ENCODE data around the gene KLK11. TPM values are rescaled to one million over a fixed set of nuclear protein-coding genes. Genes with fewer than 3 reads are reported as not detected.

KLK11 gene
- total and polyA plus RNA-seq, 4 experiments from 2014 or later = not detected

- no peak overlapping the region for H3K4me3 Mint-ChIP-seq
- H3K4me1 Mint-ChIP-seq = peaks cover 4 to 7% (median 5%) of the 10 kb centered on the region in 4 donors
- CTCF ChIA-PET (ENCODE audit: partially characterized antibody) = no interaction called here
- Histone ChIP-seq H3K36me3 (ENCODE audit: insufficient read depth, low read length) (no peaks in the 10 kb centered on the region), H3K27me3 (ENCODE audit: insufficient read depth, low read length) (peaks cover 5% of the 10 kb centered on the region), H3K27ac (ENCODE audit: low read depth, low read length) (no peak overlapping the region), H3K9me3 (ENCODE audit: control insufficient read depth in 1 of 2, low read length in 2 of 2) (no peaks in the 10 kb centered on the region), H3K4me1 (ENCODE audit: insufficient read depth, low read length) (no peaks in the 10 kb centered on the region), H3K4me3 (ENCODE audit: low read length in 2 of 2) (no peak overlapping the region)
- no peak for DNase-seq
- peaks cover 20 to 33% of the 10 kb centered on the region in 2 donors for H3K27me3 Mint-ChIP-seq
- POLR2A ChIA-PET (ENCODE audit: partially characterized antibody) = no interaction called here
- no peaks in the 10 kb centered on the region for H3K36me3 Mint-ChIP-seq
- intact Hi-C loops (cut with micrococcal nuclease) = no loop called here
- H3K9me3 Mint-ChIP-seq = peaks cover 0 to 2% (median 0%) of the 10 kb centered on the region in 8 donors
- H3K27ac Mint-ChIP-seq = no peak overlapping the region
These were observed 2.5 kb downstream of the KLK11 start for GRCh38 chr19:51023946-51024345.

GRCh38 chr19:51022526-51022925 is 3.9 kb downstream of the KLK11 start:
- intact Hi-C loops (cut with micrococcal nuclease) = no loop called here
- peaks cover 6% of the 10 kb centered on the region for H3K27me3 ChIP-seq (ENCODE audit: insufficient read depth, low read length)
- POLR2A ChIA-PET (ENCODE audit: partially characterized antibody) = no interaction called here
- no peaks in the 10 kb centered on the region for H3K36me3 Mint-ChIP-seq
- H3K36me3 ChIP-seq (ENCODE audit: insufficient read depth, low read length) = no peaks in the 10 kb centered on the region
- no peak overlapping the region for H3K4me3 Mint-ChIP-seq
- H3K27ac ChIP-seq (ENCODE audit: low read depth, low read length) = no peak overlapping the region
- H3K4me1 ChIP-seq (ENCODE audit: insufficient read depth, low read length) = no peaks in the 10 kb centered on the region
- no peak for DNase-seq
- no peak overlapping the region for H3K4me3 ChIP-seq (ENCODE audit: low read length in 2 of 2)
- CTCF ChIA-PET (ENCODE audit: partially characterized antibody) = no interaction called here
- H3K27ac Mint-ChIP-seq = no peak overlapping the region
- H3K27me3 Mint-ChIP-seq = peaks cover 27 to 34% of the 10 kb centered on the region in 2 donors
- H3K9me3 Mint-ChIP-seq = peaks cover 0 to 6% (median 0%) of the 10 kb centered on the region in 8 donors
- H3K4me1 Mint-ChIP-seq = peaks cover 7 to 18% (median 8%) of the 10 kb centered on the region in 4 donors
- H3K9me3 ChIP-seq (ENCODE audit: control insufficient read depth in 1 of 2, low read length in 2 of 2) = no peaks in the 10 kb centered on the region

- Histone ChIP-seq H3K4me1 (ENCODE audit: insufficient read depth, low read length) (no peaks in the 10 kb centered on the region), H3K4me3 (ENCODE audit: low read length in 2 of 2) (no peak overlapping the region), H3K9me3 (ENCODE audit: control insufficient read depth in 1 of 2, low read length in 2 of 2) (no peaks in the 10 kb centered on the region), H3K36me3 (ENCODE audit: insufficient read depth, low read length) (no peaks in the 10 kb centered on the region), H3K27me3 (ENCODE audit: insufficient read depth, low read length) (peaks cover 14% of the 10 kb centered on the region), H3K27ac (ENCODE audit: low read depth, low read length) (no peak overlapping the region)
- ChIA-PET POLR2A (ENCODE audit: partially characterized antibody) (no interaction called here), CTCF (ENCODE audit: partially characterized antibody) (interaction anchor here (0.8 to 1.6 kb wide), 3 partner anchors 18 to 75 kb away, joined by 3 to 6 read pairs (median 3); no protein-coding TSS in a partner anchor)
- intact Hi-C loops (cut with micrococcal nuclease) = loop anchor here (2.0 kb wide), 1 partner anchor 76 kb away; no protein-coding TSS in a partner anchor
- no peak overlapping the region for H3K27ac Mint-ChIP-seq
- H3K27me3 Mint-ChIP-seq = peaks cover 33 to 35% of the 10 kb centered on the region in 2 donors
- no peaks in the 10 kb centered on the region for H3K36me3 Mint-ChIP-seq
- peaks cover 7 to 24% (median 11%) of the 10 kb centered on the region in 4 donors for H3K4me1 Mint-ChIP-seq
- DNase-seq = peak in 4 of 5 donors; percentile 8 to 20 (median 13)
- H3K9me3 Mint-ChIP-seq = peaks cover 0 to 6% (median 0%) of the 10 kb centered on the region in 8 donors
- H3K4me3 Mint-ChIP-seq = no peak overlapping the region
These were observed 5.3 kb downstream of the KLK11 start for GRCh38 chr19:51020988-51021651.

DNA sequence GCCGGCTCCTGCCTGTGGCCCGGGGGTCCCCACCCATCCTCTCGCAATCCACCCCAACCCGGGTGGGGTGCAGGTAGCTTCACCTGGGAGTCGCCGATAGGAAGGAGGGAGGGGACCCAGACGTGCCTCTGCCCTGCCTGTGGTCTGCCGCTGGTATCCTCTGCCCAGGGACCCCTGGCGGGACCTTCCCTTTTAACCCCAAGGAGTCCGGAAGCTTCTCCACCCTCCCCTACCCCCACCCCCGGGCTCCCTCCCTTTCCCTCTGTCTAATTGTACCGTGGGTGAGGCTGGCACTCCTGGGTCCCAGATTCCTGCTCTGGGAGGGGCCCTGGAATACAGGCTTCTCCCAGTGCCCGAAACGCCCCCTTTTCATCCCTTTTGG is 6.9 kb downstream of the KLK11 start, which contains the start of gene KLK10:
TSS of gene KLK10 (minus strand) at position 166 of the 382 bp plus-strand sequence. CDS start 579 bp downstream, outside the sequence.
- Mint-ChIP-seq H3K4me3 (peak within 1 kb of the TSS in 5 of 8 donors; percentile 15 to 81 (median 52)), H3K9me3 (peaks cover 0 to 7% (median 0%) of the 10 kb centered on the region in 8 donors), H3K36me3 (no peaks in the 10 kb centered on the region), H3K4me1 (peaks cover 7 to 24% (median 11%) of the 10 kb centered on the region in 4 donors), H3K27me3 (peaks cover 36 to 43% of the 10 kb centered on the region in 2 donors), H3K27ac (peak within 1 kb of the TSS in 1 of 7 donors; percentile 41)
- no peaks in the 10 kb centered on the region for H3K36me3 ChIP-seq (ENCODE audit: insufficient read depth, low read length)
- H3K27ac ChIP-seq (ENCODE audit: low read depth, low read length) = no peak within 1 kb of the TSS
- no peak for DNase-seq
- ChIA-PET CTCF (ENCODE audit: partially characterized antibody) (no interaction called here), POLR2A (ENCODE audit: partially characterized antibody) (no interaction called here)
- intact Hi-C loops (cut with micrococcal nuclease) = no loop called here
- H3K4me3 ChIP-seq (ENCODE audit: low read length in 2 of 2) = no peak within 1 kb of the TSS
- H3K4me1 ChIP-seq (ENCODE audit: insufficient read depth, low read length) = no peaks in the 10 kb centered on the region
- H3K27me3 ChIP-seq (ENCODE audit: insufficient read depth, low read length) = peaks cover 14% of the 10 kb centered on the region
- no peaks in the 10 kb centered on the region for H3K9me3 ChIP-seq (ENCODE audit: control insufficient read depth in 1 of 2, low read length in 2 of 2)

GRCh38 chr19:51018745-51019543 is 7.5 kb downstream of the KLK11 start:
- Mint-ChIP-seq H3K9me3 (peaks cover 0 to 7% (median 0%) of the 10 kb centered on the region in 8 donors), H3K4me1 (peaks cover 7 to 24% (median 11%) of the 10 kb centered on the region in 4 donors), H3K4me3 (peak overlapping the region in 5 of 8 donors; percentile 15 to 81 (median 52)), H3K27ac (no peak overlapping the region), H3K36me3 (no peaks in the 10 kb centered on the region), H3K27me3 (peaks cover 41 to 49% of the 10 kb centered on the region in 2 donors)
- H3K9me3 ChIP-seq (ENCODE audit: control insufficient read depth in 1 of 2, low read length in 2 of 2) = no peaks in the 10 kb centered on the region
- H3K27me3 ChIP-seq (ENCODE audit: insufficient read depth, low read length) = peaks cover 14% of the 10 kb centered on the region
- CTCF ChIA-PET (ENCODE audit: partially characterized antibody) = no interaction called here
- no peak for DNase-seq
- no peak overlapping the region for H3K4me3 ChIP-seq (ENCODE audit: low read length in 2 of 2)
- intact Hi-C loops (cut with micrococcal nuclease) = no loop called here
- H3K27ac ChIP-seq (ENCODE audit: low read depth, low read length) = no peak overlapping the region
- H3K36me3 ChIP-seq (ENCODE audit: insufficient read depth, low read length) = no peaks in the 10 kb centered on the region
- POLR2A ChIA-PET (ENCODE audit: partially characterized antibody) = no interaction called here
- no peaks in the 10 kb centered on the region for H3K4me1 ChIP-seq (ENCODE audit: insufficient read depth, low read length)

DNA sequence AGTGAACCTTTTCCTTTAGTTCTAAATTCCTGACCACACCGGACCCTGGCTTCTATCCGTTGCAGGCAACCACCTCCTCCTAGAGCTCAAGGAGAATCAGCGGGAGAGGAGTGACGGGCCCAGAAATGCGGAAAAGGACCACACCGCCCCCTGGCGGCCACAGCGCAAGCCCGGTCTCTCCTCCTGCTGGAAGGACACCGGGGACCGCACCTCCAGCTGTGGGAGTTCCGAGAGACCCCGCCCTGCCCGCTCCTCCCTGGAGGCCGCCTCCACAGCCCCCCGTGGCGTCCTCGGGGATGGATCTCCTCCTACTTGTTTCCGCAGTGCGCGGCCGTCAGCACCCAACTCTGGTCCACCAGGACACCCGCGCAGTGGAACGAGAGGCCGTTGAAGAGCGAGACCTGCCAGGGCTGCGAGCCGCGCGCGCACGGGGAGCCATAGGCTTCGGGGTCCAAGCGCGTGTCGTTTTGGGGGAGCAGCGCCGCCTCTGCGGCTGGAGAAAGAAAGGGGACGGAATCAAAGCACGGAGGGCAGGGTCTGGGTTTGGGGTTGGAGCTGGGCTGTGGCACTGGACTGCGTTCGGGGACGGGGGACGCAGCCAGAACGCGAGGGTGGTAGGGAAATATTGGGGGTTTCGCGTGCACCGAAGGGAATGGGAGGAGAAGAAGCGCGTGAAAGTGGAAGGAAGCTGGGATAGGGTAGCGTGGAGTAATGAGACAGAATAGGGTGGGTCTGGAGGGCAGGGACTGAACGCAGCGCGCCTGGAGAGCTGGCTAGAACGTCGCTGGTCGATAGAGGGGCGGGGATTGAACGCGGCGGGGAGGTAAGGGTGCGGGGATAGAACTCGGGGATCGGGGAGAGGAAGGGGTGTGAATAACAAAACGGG is 9.4 kb downstream of the KLK11 start:
- Mint-ChIP-seq H3K4me3 (peak overlapping the region in 3 of 8 donors; percentile 29 to 64 (median 63)), H3K27me3 (peaks cover 43 to 57% of the 10 kb centered on the region in 2 donors), H3K27ac (peak overlapping the region in 1 of 7 donors; percentile 65), H3K9me3 (peaks cover 0 to 7% (median 0%) of the 10 kb centered on the region in 8 donors), H3K4me1 (peaks cover 7 to 24% (median 11%) of the 10 kb centered on the region in 4 donors), H3K36me3 (no peaks in the 10 kb centered on the region)
- H3K4me1 ChIP-seq (ENCODE audit: insufficient read depth, low read length) = no peaks in the 10 kb centered on the region
- H3K4me3 ChIP-seq (ENCODE audit: low read length in 2 of 2) = no peak overlapping the region
- peak in 1 of 5 donors; percentile 15 for DNase-seq
- H3K9me3 ChIP-seq (ENCODE audit: control insufficient read depth in 1 of 2, low read length in 2 of 2) = no peaks in the 10 kb centered on the region
- intact Hi-C loops (cut with micrococcal nuclease) = no loop called here
- ChIA-PET CTCF (ENCODE audit: partially characterized antibody) (no interaction called here), POLR2A (ENCODE audit: partially characterized antibody) (no interaction called here)
- H3K27me3 ChIP-seq (ENCODE audit: insufficient read depth, low read length) = peaks cover 19% of the 10 kb centered on the region
- no peak overlapping the region for H3K27ac ChIP-seq (ENCODE audit: low read depth, low read length)
- no peaks in the 10 kb centered on the region for H3K36me3 ChIP-seq (ENCODE audit: insufficient read depth, low read length)
